NT2/D1 (cell line): ENCODE measurements around the gene CDH10.

Experiments
- DNase-seq: peaks from one replicate; pipeline ENCODE4 v3.0.0-alpha.2; 2011; ENCODE audit warnings: low read depth, low spot score
- H3K27me3 ChIP-seq: 2 replicates; pipeline ENCODE4 v1.6.0; 2011; ENCODE audit warnings: mild to moderate bottlenecking; ENCODE audit not compliant: insufficient read length, insufficient read depth
- H3K36me3 ChIP-seq: 2 replicates; pipeline ENCODE4 v1.6.1; 2011; ENCODE audit warnings: mild to moderate bottlenecking, low read length, mixed read lengths; ENCODE audit not compliant: insufficient read depth, insufficient read length
- H3K4me1 ChIP-seq: 2 replicates; pipeline ENCODE4 v1.5.1; 2011; ENCODE audit not compliant: insufficient read depth, insufficient read length
- H3K4me3 ChIP-seq: 2 replicates; pipeline ENCODE4 v1.5.1; 2011; ENCODE audit warnings: low read depth; ENCODE audit not compliant: insufficient read length
- H3K9ac ChIP-seq: 2 replicates; pipeline ENCODE4 v1.6.0; 2011; ENCODE audit warnings: low read depth; ENCODE audit not compliant: insufficient read length
- H3K9me3 ChIP-seq: 2 replicates; pipeline ENCODE4 v1.5.1; 2011; ENCODE audit warnings: mild to moderate bottlenecking, low read length; ENCODE audit not compliant: insufficient read depth
- SUZ12 ChIP-seq: IDR thresholded peaks from 2 replicates; pipeline ENCODE4 v1.6.1; 2011; ENCODE audit not compliant: insufficient read length, insufficient read depth; ENCODE audit errors: extremely low read depth
- YY1 ChIP-seq: IDR thresholded peaks from 2 replicates; pipeline ENCODE4 v1.6.1; 2011; ENCODE audit not compliant: insufficient read length, insufficient read depth
- ZNF274 ChIP-seq: IDR thresholded peaks from 2 replicates; pipeline ENCODE4 v1.6.1; 2011; ENCODE audit warnings: mild to moderate bottlenecking, low read depth, low read length

The CDH10 gene

DNA sequence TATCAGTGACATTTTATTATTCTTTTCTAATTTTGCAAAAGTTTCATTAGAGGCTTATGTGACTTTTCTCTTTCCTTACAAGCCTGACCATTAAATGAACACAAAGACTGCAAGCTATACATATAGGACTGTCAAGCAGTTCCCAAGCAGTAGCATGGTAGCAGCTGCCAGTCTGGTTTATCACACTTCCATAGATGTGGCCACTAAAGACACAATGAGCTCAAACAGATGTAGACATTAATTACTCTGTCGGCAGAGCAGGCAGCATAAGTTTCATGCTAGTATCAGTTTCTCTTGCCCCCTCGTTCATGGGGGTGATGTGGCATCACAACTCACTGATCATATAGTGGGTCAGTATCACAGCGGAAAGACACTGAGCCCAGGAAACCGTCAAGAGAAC is 89.5 kb downstream of the CDH10 start:
- TF ChIP-seq YY1, result no peak
- TF ChIP-seq SUZ12, result no peak
- no peak for TF ChIP-seq ZNF274
- Histone ChIP-seq H3K27me3 (no peaks in the 10 kb centered on the region), H3K4me3 (no peak overlapping the region), H3K9me3 (no peaks in the 10 kb centered on the region), H3K4me1 (no peaks in the 10 kb centered on the region), H3K9ac (no peak overlapping the region), H3K36me3 (no peaks in the 10 kb centered on the region)
- DNase-seq, result no peak

DNA sequence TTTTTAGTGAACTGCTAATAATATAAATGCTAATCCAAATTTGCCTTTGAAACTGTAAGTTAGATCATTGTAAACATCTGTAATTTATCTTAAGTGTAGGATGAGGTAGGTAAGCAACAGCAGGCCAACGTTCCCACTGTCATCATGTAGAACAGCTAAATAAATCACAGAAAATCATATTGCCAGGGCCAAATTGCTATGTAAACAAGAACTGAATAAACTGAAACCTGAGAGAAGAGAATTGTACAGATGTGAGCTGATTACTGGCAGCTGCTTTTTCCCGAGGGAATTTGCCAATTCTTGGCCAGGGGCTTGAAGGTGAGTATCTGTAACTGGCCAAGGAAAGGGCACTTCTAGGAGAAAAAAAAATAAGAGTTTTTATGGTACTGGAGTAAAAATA is 97.6 kb downstream of the CDH10 start:
- no peak for TF ChIP-seq ZNF274
- TF ChIP-seq YY1, result no peak
- no peak for TF ChIP-seq SUZ12
- Histone ChIP-seq H3K9ac (no peak overlapping the region), H3K27me3 (no peaks in the 10 kb centered on the region), H3K4me1 (no peaks in the 10 kb centered on the region), H3K9me3 (no peaks in the 10 kb centered on the region), H3K36me3 (no peaks in the 10 kb centered on the region), H3K4me3 (no peak overlapping the region)
- DNase-seq, result no peak

DNA sequence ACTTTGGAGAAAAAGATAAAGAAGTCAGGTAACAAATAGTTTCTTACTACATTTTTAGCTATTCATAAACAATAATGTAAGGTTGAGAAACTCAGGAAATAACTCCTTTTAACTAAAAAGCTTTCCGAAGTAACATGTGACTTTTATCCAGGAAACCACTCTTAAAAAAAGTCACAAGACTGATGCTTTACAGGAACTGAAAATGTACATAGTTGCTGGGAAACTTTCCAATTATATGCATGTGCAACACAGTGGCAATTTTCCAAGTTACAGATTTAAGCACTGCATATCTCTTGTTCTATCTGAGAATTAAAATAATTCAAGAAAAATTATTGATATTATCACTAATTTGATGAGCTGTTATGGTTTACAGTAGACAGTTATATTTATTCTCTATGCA is 105.2 kb downstream of the CDH10 start:
- H3K27me3 ChIP-seq, result no peaks in the 10 kb centered on the region
- H3K4me3 ChIP-seq, result no peak overlapping the region
- TF ChIP-seq YY1 (no peak), ZNF274 (no peak), SUZ12 (no peak)
- no peak overlapping the region for H3K9ac ChIP-seq
- no peak for DNase-seq
- no peaks in the 10 kb centered on the region for H3K36me3 ChIP-seq
- H3K4me1 ChIP-seq, result no peaks in the 10 kb centered on the region
- no peaks in the 10 kb centered on the region for H3K9me3 ChIP-seq

DNA sequence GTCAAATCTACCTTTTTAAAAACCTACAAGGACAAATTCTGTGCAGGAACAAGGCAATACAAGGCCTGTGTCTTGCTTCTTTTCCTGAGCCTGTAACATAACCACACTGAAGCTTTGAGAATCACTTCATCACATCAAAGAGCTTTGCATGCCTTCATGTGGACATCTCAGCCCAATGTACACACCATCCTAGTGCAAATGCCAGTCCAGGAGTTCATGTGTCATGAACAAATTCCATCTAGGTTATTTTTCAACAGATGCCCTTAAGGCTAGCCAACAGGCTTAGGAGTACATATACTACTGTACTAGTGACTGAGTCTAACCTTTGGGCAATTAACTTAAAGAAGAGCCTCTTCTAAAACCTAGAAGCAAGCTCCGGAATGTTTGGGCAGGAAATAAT is 106.4 kb downstream of the CDH10 start:
- no peak for DNase-seq
- Histone ChIP-seq H3K27me3 (no peaks in the 10 kb centered on the region), H3K36me3 (no peaks in the 10 kb centered on the region), H3K9ac (no peak overlapping the region), H3K4me1 (no peaks in the 10 kb centered on the region), H3K4me3 (no peak overlapping the region), H3K9me3 (no peaks in the 10 kb centered on the region)
- TF ChIP-seq YY1 (no peak), ZNF274 (no peak), SUZ12 (no peak)

DNA sequence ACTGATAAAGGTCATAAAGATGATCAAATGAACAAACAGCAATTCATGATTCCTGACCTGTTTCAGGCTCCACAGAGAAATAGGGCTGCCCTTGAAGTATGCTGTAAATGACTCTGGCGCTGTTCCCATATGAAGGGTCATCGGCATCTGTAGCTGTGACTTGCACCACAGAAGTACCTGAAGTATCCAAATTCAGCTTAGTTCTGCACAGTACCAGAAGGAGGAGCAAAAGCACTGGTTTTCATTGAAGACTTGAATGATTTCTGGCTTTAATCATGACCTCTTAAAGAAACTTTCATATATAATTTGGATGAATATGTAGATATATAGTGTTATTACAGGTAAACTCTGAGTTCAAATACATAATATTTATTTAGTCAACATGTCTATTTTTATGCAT is 109.1 kb downstream of the CDH10 start:
- TF ChIP-seq SUZ12, result no peak
- TF ChIP-seq YY1, result no peak
- no peak for TF ChIP-seq ZNF274
- Histone ChIP-seq H3K4me1 (no peaks in the 10 kb centered on the region), H3K9ac (no peak overlapping the region), H3K27me3 (no peaks in the 10 kb centered on the region), H3K9me3 (no peaks in the 10 kb centered on the region), H3K4me3 (no peak overlapping the region), H3K36me3 (no peaks in the 10 kb centered on the region)
- DNase-seq, result no peak

DNA sequence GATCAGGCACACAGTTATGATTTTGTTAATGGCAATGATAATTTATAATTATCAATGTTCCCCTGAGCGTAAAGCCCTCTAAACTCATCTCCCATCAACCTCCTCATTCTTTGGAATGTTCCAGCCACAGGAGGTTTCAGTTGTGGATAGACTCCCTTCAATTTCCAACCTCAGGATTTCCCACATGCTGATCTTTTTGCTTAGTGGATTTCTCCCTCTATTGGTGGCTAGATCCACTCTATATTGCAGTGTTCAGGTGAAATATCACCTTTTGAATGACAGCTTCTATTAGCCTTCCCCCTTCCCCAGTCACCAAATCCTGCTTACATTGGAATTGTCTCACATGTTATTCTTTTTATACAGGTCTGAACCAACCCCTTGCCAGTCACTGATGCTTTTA is 113.9 kb downstream of the CDH10 start:
- H3K9me3 ChIP-seq, result no peaks in the 10 kb centered on the region
- no peak for DNase-seq
- H3K9ac ChIP-seq, result no peak overlapping the region
- H3K36me3 ChIP-seq, result no peaks in the 10 kb centered on the region
- no peaks in the 10 kb centered on the region for H3K4me1 ChIP-seq
- H3K4me3 ChIP-seq, result no peak overlapping the region
- no peaks in the 10 kb centered on the region for H3K27me3 ChIP-seq
- TF ChIP-seq YY1 (no peak), ZNF274 (no peak), SUZ12 (no peak)

DNA sequence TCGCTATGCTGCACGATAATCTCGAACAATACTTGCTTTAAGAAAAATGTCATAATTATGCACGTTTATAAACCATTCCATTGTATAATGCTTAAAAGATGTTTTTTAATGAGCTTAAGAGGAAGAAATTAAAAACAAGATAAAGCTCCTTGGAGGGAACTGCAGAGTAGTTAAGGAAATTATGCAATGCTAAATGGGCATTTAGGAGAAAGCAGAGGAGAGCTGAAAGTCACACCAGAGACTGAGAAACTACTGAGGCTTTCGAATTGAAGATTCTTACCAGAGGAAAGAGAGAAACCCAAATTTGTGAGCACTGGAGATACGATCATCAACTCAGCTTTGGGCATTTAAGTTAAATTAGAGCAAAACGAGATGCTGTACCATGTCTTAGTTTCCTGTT is 119.4 kb downstream of the CDH10 start:
- H3K4me3 ChIP-seq, result no peak overlapping the region
- H3K4me1 ChIP-seq, result no peaks in the 10 kb centered on the region
- no peaks in the 10 kb centered on the region for H3K36me3 ChIP-seq
- no peaks in the 10 kb centered on the region for H3K9me3 ChIP-seq
- no peak overlapping the region for H3K9ac ChIP-seq
- no peaks in the 10 kb centered on the region for H3K27me3 ChIP-seq
- DNase-seq, result no peak
- no peak for TF ChIP-seq SUZ12
- no peak for TF ChIP-seq YY1
- TF ChIP-seq ZNF274, result no peak

DNA sequence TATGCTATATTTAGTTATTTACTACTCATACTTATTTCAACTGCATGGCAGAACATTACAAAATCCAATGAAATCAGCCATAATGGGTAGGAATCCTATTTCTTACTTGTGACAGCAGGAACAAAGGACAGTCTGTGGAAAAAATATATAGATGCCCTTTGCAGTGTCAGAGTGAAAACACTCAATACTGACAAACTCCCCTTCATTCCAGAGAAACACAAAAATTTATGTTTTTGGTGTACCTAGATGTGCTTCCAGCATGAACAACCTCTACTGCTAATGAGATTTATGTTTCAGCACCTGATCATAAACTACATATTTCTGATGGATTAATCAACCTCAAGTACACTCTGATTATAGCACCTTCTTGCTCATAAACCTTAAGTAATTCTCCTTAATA is 132.4 kb downstream of the CDH10 start:
- Histone ChIP-seq H3K4me3 (no peak overlapping the region), H3K36me3 (no peaks in the 10 kb centered on the region), H3K4me1 (no peaks in the 10 kb centered on the region), H3K9me3 (no peaks in the 10 kb centered on the region), H3K27me3 (no peaks in the 10 kb centered on the region), H3K9ac (no peak overlapping the region)
- DNase-seq, result no peak
- TF ChIP-seq YY1, result no peak
- TF ChIP-seq ZNF274, result no peak
- TF ChIP-seq SUZ12, result no peak
